Measurements from ENCODE around the gene AFF1. TPM values are rescaled to one million over a fixed set of nuclear protein-coding genes. Genes with fewer than 3 reads are reported as not detected.

Gene AFF1
- 6.9 TPM for polyA plus RNA-seq (2012; ENCODE audit: insufficient read length, low read depth)

DNA sequence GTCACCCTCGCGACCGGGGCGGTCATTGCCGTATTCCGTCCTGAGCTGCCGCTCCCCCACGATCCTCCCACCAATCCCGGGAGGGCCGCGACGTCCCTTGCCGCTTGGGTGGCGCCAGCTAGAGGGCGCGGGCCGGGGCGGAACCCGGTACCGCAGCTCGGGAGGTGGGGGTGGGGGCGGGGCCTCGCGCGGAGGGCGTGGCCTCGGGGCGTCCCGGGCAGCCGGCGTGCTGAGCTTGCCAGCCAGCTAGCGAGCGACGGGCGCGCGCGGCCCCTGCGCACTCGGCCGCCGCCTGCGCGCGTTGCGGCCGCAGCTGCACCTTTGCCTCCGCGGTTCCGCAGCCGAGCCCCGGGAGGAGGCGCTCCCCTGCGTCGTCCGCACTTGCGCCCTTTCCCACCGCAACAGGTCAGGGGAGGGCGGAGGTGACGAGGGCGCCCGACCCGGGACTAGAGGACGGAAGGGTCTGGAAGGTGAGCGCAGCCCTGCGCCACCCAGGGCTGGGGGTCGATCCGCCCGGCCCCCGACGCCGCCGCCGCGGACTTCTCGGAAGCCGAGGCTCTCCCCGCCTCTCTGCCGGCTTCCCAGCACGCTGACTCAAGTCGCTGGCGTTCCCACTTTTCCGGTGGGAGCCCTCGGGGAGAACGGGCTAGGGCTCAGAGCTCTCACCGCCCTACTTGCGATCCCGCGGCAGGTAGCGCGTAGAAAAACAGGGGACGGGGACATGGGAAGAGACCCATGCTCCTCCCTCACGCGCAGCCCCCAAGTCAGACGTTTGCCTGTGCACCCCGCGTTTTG lies at the start of gene AFF1:
TSS of gene AFF1 (plus strand) at position 241 of the 795 bp plus-strand sequence. CDS start 13,523 bp downstream, outside the sequence.
- no peak for TF ChIP-seq REST (IDR thresholded peaks at IDR 0.05; ENCODE audit: insufficient read depth in 1 of 2, low read depth in 2 of 2, low read length in 2 of 2)
- 0 out of 2 replicates have a peak, but pooled peaks have one; percentile 17 for TF ChIP-seq TAF1 (IDR thresholded peaks at IDR 0.05; ENCODE audit: borderline replicate concordance, insufficient read depth, low read length)
- no peak for TF ChIP-seq SIN3A (IDR thresholded peaks at IDR 0.05; ENCODE audit: borderline replicate concordance, insufficient read depth, low read length)
- peak; percentile 55 for TF ChIP-seq POLR2AphosphoS5 (IDR thresholded peaks at IDR 0.05; ENCODE audit: low read depth, low read length)
- TF ChIP-seq FOXP2 (optimal IDR thresholded peaks at IDR 0.05; ENCODE audit: borderline replicate concordance, extremely low read depth, extremely low read length, insufficient read depth) = peak; percentile 51

- no peak for TF ChIP-seq POLR2AphosphoS5 (IDR thresholded peaks at IDR 0.05; ENCODE audit: low read depth, low read length)
- no peak for TF ChIP-seq REST (IDR thresholded peaks at IDR 0.05; ENCODE audit: insufficient read depth in 1 of 2, low read depth in 2 of 2, low read length in 2 of 2)
- no peak for TF ChIP-seq TAF1 (IDR thresholded peaks at IDR 0.05; ENCODE audit: borderline replicate concordance, insufficient read depth, low read length)
- no peak for TF ChIP-seq SIN3A (IDR thresholded peaks at IDR 0.05; ENCODE audit: borderline replicate concordance, insufficient read depth, low read length)
- TF ChIP-seq FOXP2 (optimal IDR thresholded peaks at IDR 0.05; ENCODE audit: borderline replicate concordance, extremely low read depth, extremely low read length, insufficient read depth) = no peak
Observed at GRCh38 chr4:86890790-86891189, 44.0 kb upstream of the AFF1 start.

DNA sequence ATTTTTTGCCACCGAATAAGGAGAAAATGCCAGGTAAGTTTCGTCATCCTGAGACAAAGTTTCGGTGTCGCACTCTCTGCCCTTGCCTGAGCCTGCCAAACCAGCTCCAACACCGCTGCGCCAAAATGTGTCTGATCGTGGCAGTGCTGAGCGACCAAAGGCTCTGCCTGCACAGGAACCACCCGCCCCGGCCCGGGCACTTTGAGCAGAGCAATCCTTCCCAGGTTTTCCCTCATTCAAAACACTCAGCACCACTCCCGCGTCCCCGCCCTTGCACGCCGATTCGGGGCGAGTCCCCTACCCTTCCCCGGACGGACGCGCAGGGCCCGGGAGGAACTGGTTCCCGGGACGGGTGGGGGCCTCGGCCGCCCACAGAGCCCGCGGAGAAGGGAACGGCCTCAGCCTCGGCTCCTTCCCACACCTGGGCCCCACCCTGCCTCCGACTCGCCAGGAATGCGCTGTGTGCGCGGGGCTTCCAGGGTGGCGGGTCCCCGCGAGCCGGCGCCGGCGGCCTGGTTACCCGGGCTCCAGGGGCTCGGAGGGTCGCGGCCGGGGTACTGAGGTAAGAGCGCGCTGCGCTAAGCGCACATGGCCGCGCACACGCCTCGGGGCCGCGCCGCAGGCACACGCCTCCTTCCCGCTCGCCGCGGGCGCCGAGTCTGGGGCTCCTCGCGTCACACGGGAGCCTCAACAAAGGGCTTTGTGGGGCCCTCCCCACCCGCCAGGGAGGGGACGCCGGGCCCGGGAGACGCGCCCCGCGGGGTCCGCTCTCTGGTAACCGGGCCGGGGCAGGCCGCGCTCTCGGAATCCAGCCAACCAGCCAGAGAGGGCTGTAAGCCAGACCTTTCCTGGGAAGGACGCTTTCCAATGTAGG lies 42.8 kb upstream of the AFF1 start, which contains the start of gene C4orf36:
TSS of gene C4orf36 (minus strand) at position 661 of the 874 bp plus-strand sequence. CDS start 902 bp downstream, outside the sequence.
- TF ChIP-seq FOXP2 (optimal IDR thresholded peaks at IDR 0.05; ENCODE audit: borderline replicate concordance, extremely low read depth, extremely low read length, insufficient read depth) (no peak), REST (IDR thresholded peaks at IDR 0.05; ENCODE audit: insufficient read depth in 1 of 2, low read depth in 2 of 2, low read length in 2 of 2) (no peak), POLR2AphosphoS5 (IDR thresholded peaks at IDR 0.05; ENCODE audit: low read depth, low read length) (no peak)

GRCh38 chr4:86892636-86892960 lies 42.2 kb upstream of the AFF1 start:
- TF ChIP-seq REST (IDR thresholded peaks at IDR 0.05; ENCODE audit: insufficient read depth in 1 of 2, low read depth in 2 of 2, low read length in 2 of 2) (no peak), TAF1 (IDR thresholded peaks at IDR 0.05; ENCODE audit: borderline replicate concordance, insufficient read depth, low read length) (no peak), FOXP2 (optimal IDR thresholded peaks at IDR 0.05; ENCODE audit: borderline replicate concordance, extremely low read depth, extremely low read length, insufficient read depth) (no peak), POLR2AphosphoS5 (IDR thresholded peaks at IDR 0.05; ENCODE audit: low read depth, low read length) (no peak), SIN3A (IDR thresholded peaks at IDR 0.05; ENCODE audit: borderline replicate concordance, insufficient read depth, low read length) (no peak)

Measured in PFSK-1 (cell line).